GM19193 (cell line): ENCODE measurements around the gene HPCAL1.

ENCODE experiments used
- POLR2A ChIP-seq: IDR thresholded peaks from 4 replicates; pipeline ENCODE4 v1.6.1; 2011; ENCODE audit not compliant: insufficient read depth, insufficient read length; ENCODE audit errors: extremely low read depth

HPCAL1 gene

GRCh38 chr2:10352972-10353371 is 50.3 kb downstream of the HPCAL1 start:
- no peak for TF ChIP-seq POLR2A

GRCh38 chr2:10353931-10354330 is 51.2 kb downstream of the HPCAL1 start:
- no peak for TF ChIP-seq POLR2A

- TF ChIP-seq POLR2A = no peak
These were observed 51.7 kb downstream of the HPCAL1 start for GRCh38 chr2:10354399-10354798.

- no peak for TF ChIP-seq POLR2A
These were observed 53.1 kb downstream of the HPCAL1 start for GRCh38 chr2:10355471-10356438.

- no peak for TF ChIP-seq POLR2A
These were observed 53.7 kb downstream of the HPCAL1 start for GRCh38 chr2:10356439-10356811.

GRCh38 chr2:10357193-10358169 is 54.8 kb downstream of the HPCAL1 start:
- TF ChIP-seq POLR2A = no peak

GRCh38 chr2:10359246-10359645 is 56.5 kb downstream of the HPCAL1 start:
- TF ChIP-seq POLR2A = no peak

- no peak for TF ChIP-seq POLR2A
These were observed 57.1 kb downstream of the HPCAL1 start for GRCh38 chr2:10359731-10360329.

- no peak for TF ChIP-seq POLR2A
These were observed 57.8 kb downstream of the HPCAL1 start for GRCh38 chr2:10360460-10360849.

GRCh38 chr2:10360850-10361588 is 58.3 kb downstream of the HPCAL1 start:
- TF ChIP-seq POLR2A = no peak

GRCh38 chr2:10362096-10362897 is 59.6 kb downstream of the HPCAL1 start:
- TF ChIP-seq POLR2A = no peak

- TF ChIP-seq POLR2A = no peak
These were observed 60.3 kb downstream of the HPCAL1 start for GRCh38 chr2:10362898-10363454.
